ENCODE results near the gene NCOA7.
A peak's percentile ranks its signal among the peaks of the same experiment; 100 is the strongest.
"Not testable (repeated sequence)": the region's sequence is repeated elsewhere in the genome, so short reads cannot be mapped to it uniquely, and the experiment has no call there.

The NCOA7 gene

GRCh38 chr6:125931733-125932450, 141.1 kb downstream of the NCOA7 start:
- H3K27ac ChIP-seq: no peak overlapping the region
- H3K36me3 ChIP-seq (ENCODE audit: insufficient read depth, low read length): peaks cover 15% of the 10 kb centered on the region
- H3K4me3 ChIP-seq: no peak overlapping the region
- TF ChIP-seq POLR2AphosphoS5 (IDR thresholded peaks at IDR 0.05; ENCODE audit: borderline replicate concordance, low read depth, low read length): no peak
- TF ChIP-seq FOXP2 (optimal IDR thresholded peaks at IDR 0.05; ENCODE audit: control extremely low read depth, extremely low read length, insufficient read depth): no peak
- no peak for TF ChIP-seq EZH2 (IDR thresholded peaks at IDR 0.05)
- no peak overlapping the region for H3K9ac ChIP-seq (ENCODE audit: insufficient read length)
- no peaks in the 10 kb centered on the region for H3K9me3 ChIP-seq (ENCODE audit: low read depth, low read length)
- DNase-seq (ENCODE audit: low read depth, low spot score): no peak

GRCh38 chr6:125932451-125932795, 141.7 kb downstream of the NCOA7 start:
- no peak for DNase-seq (ENCODE audit: low read depth, low spot score)
- Histone ChIP-seq H3K9ac (ENCODE audit: insufficient read length) (no peak overlapping the region), H3K36me3 (ENCODE audit: insufficient read depth, low read length) (peaks cover 14% of the 10 kb centered on the region), H3K4me3 (no peak overlapping the region), H3K9me3 (ENCODE audit: low read depth, low read length) (no peaks in the 10 kb centered on the region), H3K27ac (no peak overlapping the region)
- no peak for TF ChIP-seq POLR2AphosphoS5 (IDR thresholded peaks at IDR 0.05; ENCODE audit: borderline replicate concordance, low read depth, low read length)
- TF ChIP-seq EZH2 (IDR thresholded peaks at IDR 0.05): no peak
- TF ChIP-seq FOXP2 (optimal IDR thresholded peaks at IDR 0.05; ENCODE audit: control extremely low read depth, extremely low read length, insufficient read depth): no peak

GRCh38 chr6:125935520-125935919, 144.8 kb downstream of the NCOA7 start:
- H3K9me3 ChIP-seq (ENCODE audit: low read depth, low read length); H3K4me3 ChIP-seq; H3K9ac ChIP-seq (ENCODE audit: insufficient read length); H3K27ac ChIP-seq; H3K36me3 ChIP-seq (ENCODE audit: insufficient read depth, low read length); DNase-seq (ENCODE audit: low read depth, low spot score): not testable (repeated sequence)

GRCh38 chr6:125939026-125939425, 148.3 kb downstream of the NCOA7 start:
- H3K4me3 ChIP-seq: no peak overlapping the region
- no peaks in the 10 kb centered on the region for H3K9me3 ChIP-seq (ENCODE audit: low read depth, low read length)
- H3K36me3 ChIP-seq (ENCODE audit: insufficient read depth, low read length): no peaks in the 10 kb centered on the region
- H3K9ac ChIP-seq (ENCODE audit: insufficient read length): no peak overlapping the region
- no peak for DNase-seq (ENCODE audit: low read depth, low spot score)
- TF ChIP-seq POLR2AphosphoS5 (IDR thresholded peaks at IDR 0.05; ENCODE audit: borderline replicate concordance, low read depth, low read length) (no peak), FOXP2 (optimal IDR thresholded peaks at IDR 0.05; ENCODE audit: control extremely low read depth, extremely low read length, insufficient read depth) (no peak), EZH2 (IDR thresholded peaks at IDR 0.05) (no peak)
- no peak overlapping the region for H3K27ac ChIP-seq

GRCh38 chr6:125939791-125940190, 149.0 kb downstream of the NCOA7 start:
- DNase-seq (ENCODE audit: low read depth, low spot score): no peak
- H3K9me3 ChIP-seq (ENCODE audit: low read depth, low read length): no peaks in the 10 kb centered on the region
- no peak overlapping the region for H3K9ac ChIP-seq (ENCODE audit: insufficient read length)
- no peaks in the 10 kb centered on the region for H3K36me3 ChIP-seq (ENCODE audit: insufficient read depth, low read length)
- H3K4me3 ChIP-seq: peak overlapping the region; percentile 6; the same call in 1 of the 2 replicates
- no peak for TF ChIP-seq EZH2 (IDR thresholded peaks at IDR 0.05)
- no peak for TF ChIP-seq POLR2AphosphoS5 (IDR thresholded peaks at IDR 0.05; ENCODE audit: borderline replicate concordance, low read depth, low read length)
- no peak for TF ChIP-seq FOXP2 (optimal IDR thresholded peaks at IDR 0.05; ENCODE audit: control extremely low read depth, extremely low read length, insufficient read depth)
- H3K27ac ChIP-seq: no peak overlapping the region

GRCh38 chr6:125940247-125941041, 149.7 kb downstream of the NCOA7 start:
- TF ChIP-seq FOXP2 (optimal IDR thresholded peaks at IDR 0.05; ENCODE audit: control extremely low read depth, extremely low read length, insufficient read depth) (no peak), POLR2AphosphoS5 (IDR thresholded peaks at IDR 0.05; ENCODE audit: borderline replicate concordance, low read depth, low read length) (peak; percentile 50; the same call in 1 of the 2 replicates), EZH2 (IDR thresholded peaks at IDR 0.05) (no peak)

GRCh38 chr6:125942672-125943527, 152.1 kb downstream of the NCOA7 start:
- Histone ChIP-seq H3K4me3 (no peak overlapping the region), H3K27ac (no peak overlapping the region), H3K36me3 (ENCODE audit: insufficient read depth, low read length) (no peaks in the 10 kb centered on the region), H3K9me3 (ENCODE audit: low read depth, low read length) (no peaks in the 10 kb centered on the region), H3K9ac (ENCODE audit: insufficient read length) (no peak overlapping the region)
- TF ChIP-seq POLR2AphosphoS5 (IDR thresholded peaks at IDR 0.05; ENCODE audit: borderline replicate concordance, low read depth, low read length) (no peak), FOXP2 (optimal IDR thresholded peaks at IDR 0.05; ENCODE audit: control extremely low read depth, extremely low read length, insufficient read depth) (no peak), EZH2 (IDR thresholded peaks at IDR 0.05) (no peak)
- DNase-seq (ENCODE audit: low read depth, low spot score): no peak

More at GRCh38 chr6:125940247-125941041, 149.7 kb downstream of the NCOA7 start:
- peak overlapping the region; percentile 6; the same call in 1 of the 2 replicates for H3K4me3 ChIP-seq
- no peak overlapping the region for H3K9ac ChIP-seq (ENCODE audit: insufficient read length)
- peak overlapping the region; percentile 15; the same call in 1 of the 2 replicates for H3K27ac ChIP-seq
- peak; percentile 96 for DNase-seq (ENCODE audit: low read depth, low spot score)
- no peaks in the 10 kb centered on the region for H3K36me3 ChIP-seq (ENCODE audit: insufficient read depth, low read length)
- no peaks in the 10 kb centered on the region for H3K9me3 ChIP-seq (ENCODE audit: low read depth, low read length)

All from SK-N-MC (cell line).